GM12878 (cell line): ENCODE results near the gene SLC66A3. TPM values are rescaled to one million over a fixed set of nuclear protein-coding genes. Genes with fewer than 3 reads are reported as not detected.

Experiments
- ATAC-seq: fragments of 200-7000 bp; cut with Tn5 transposase; 3 replicates; pipeline ENCODE4 v1.9.1; 2020; ENCODE audit warnings: mild to moderate bottlenecking, moderate library complexity
- BruUV-seq: library from RNA; stranded (reverse); fragments of 400-500 nt; replicated peaks from 2 replicates; lab custom pipeline; 2021; lab: Mats Ljungman, UMichigan
- CTCF ChIA-PET: fragments of 300-600 bp; sonication (Branson Sonifier 250); formaldehyde crosslinking; extraction: SDS; loops from one replicate; lab custom pipeline; 2021; ENCODE audit warnings: inconsistent platforms; lab: Yijun Ruan, JAX
- POLR2A ChIA-PET: fragments of 350-600 bp; formaldehyde crosslinking; extraction: SDS; loops from one replicate; lab custom pipeline; 2021; ENCODE audit warnings: inconsistent platforms; lab: Charles Lee
- RAD21 ChIA-PET: fragments of 300-600 bp; sonication (Branson Sonifier 250); formaldehyde crosslinking; loops from one replicate; lab custom pipeline; 2023; ENCODE audit warnings: antibody characterized with exemption; ENCODE audit not compliant: unreplicated experiment; lab: Charles Lee
- SMC1A ChIA-PET: fragments of 300-600 bp; sonication (Branson Sonifier 250); formaldehyde crosslinking; loops from one replicate; lab custom pipeline; 2023; ENCODE audit not compliant: unreplicated experiment, uncharacterized antibody; lab: Charles Lee
- DNase-seq: peaks from one replicate; pipeline ENCODE4 v3.0.0-alpha.2; 2011; ENCODE audit warnings: low read depth, low spot score
- FAIRE-seq: peaks from 3 replicates; lab custom pipeline; 2011; peaks lifted over from hg19 to GRCh38; lab: Jason Lieb, UNC
- H2AFZ ChIP-seq: 2 replicates; pipeline ENCODE4 v1.6.0; 2011; ENCODE audit warnings: low read depth, low read length, control low read depth; ENCODE audit not compliant: control insufficient read depth
- H3K27ac ChIP-seq: 2 replicates; pipeline ENCODE4 v1.5.1; 2011; ENCODE audit warnings: control low read depth; ENCODE audit not compliant: control insufficient read depth, insufficient read depth
- H3K27me3 ChIP-seq, 2 experiments: replicated peaks in 1 of 2; 2 replicates each; pipeline versions ENCODE4 v1.6.0 to v1.6.1; 2011; ENCODE audit warnings: low read length in 1 of 2; ENCODE audit not compliant: control insufficient read depth in 2 of 2, insufficient read depth in 2 of 2
- H3K36me3 ChIP-seq, 2 experiments: 2 replicates each; pipeline ENCODE4 v1.5.1; 2011; ENCODE audit warnings: low read length in 1 of 2; ENCODE audit not compliant: control insufficient read depth in 2 of 2, insufficient read depth in 2 of 2
- H3K4me1 ChIP-seq: 2 replicates; pipeline ENCODE4 v1.6.1; 2011; ENCODE audit warnings: mild to moderate bottlenecking, low read length, moderate library complexity, mixed read lengths; ENCODE audit not compliant: control insufficient read depth, insufficient read depth
- H3K4me2 ChIP-seq: 2 replicates; pipeline ENCODE4 v1.6.0; 2011; ENCODE audit warnings: control low read depth; ENCODE audit not compliant: control insufficient read depth, insufficient read depth
- H3K4me3 ChIP-seq: fragments of 200-600 bp; sonication (generic); 2 replicates; pipeline ENCODE4 v1.5.1; 2016
- H3K79me2 ChIP-seq: 2 replicates; pipeline ENCODE4 v1.6.0; 2011; ENCODE audit warnings: low read length; ENCODE audit not compliant: control insufficient read depth, insufficient read depth
- H3K9ac ChIP-seq: 2 replicates; pipeline ENCODE4 v1.8.0; 2011; ENCODE audit warnings: low read length, control low read depth, mixed read lengths; ENCODE audit not compliant: control insufficient read depth, insufficient read depth
- H3K9me3 ChIP-seq: replicated peaks from 3 replicates; pipeline ENCODE4 v1.5.1; 2011; ENCODE audit warnings: mild to moderate bottlenecking, low read length; ENCODE audit not compliant: control insufficient read depth, insufficient read depth
- H4K20me1 ChIP-seq: 2 replicates; pipeline ENCODE4 v1.6.0; 2011; ENCODE audit not compliant: control insufficient read depth, insufficient read depth
- ATF3 ChIP-seq: IDR thresholded peaks from 2 replicates; pipeline ENCODE4 v1.6.1; 2011; ENCODE audit warnings: low read depth, mild to moderate bottlenecking, low read length, moderate library complexity, borderline replicate concordance; ENCODE audit errors: extremely low read depth
- KDM1A ChIP-seq: fragments of 200-600 bp; sonication (generic); IDR thresholded peaks from 2 replicates; pipeline ENCODE4 v1.6.1; 2016; ENCODE audit warnings: borderline replicate concordance
- KLF5 ChIP-seq: fragments of 450-650 bp; IDR thresholded peaks from 2 replicates; pipeline ENCODE4 v1.6.1; 2014; ENCODE audit warnings: mild to moderate bottlenecking; ENCODE audit not compliant: partially characterized antibody
- LARP7 ChIP-seq: fragments of 450-650 bp; IDR thresholded peaks from 2 replicates; pipeline ENCODE4 v1.6.1; 2017; ENCODE audit warnings: mild to moderate bottlenecking
- NBN ChIP-seq: fragments of 450-650 bp; IDR thresholded peaks from 2 replicates; pipeline ENCODE4 v1.6.1; 2016
- NKRF ChIP-seq: fragments of 450-650 bp; conservative IDR thresholded peaks from 2 replicates; pipeline ENCODE4 v1.6.1; 2017; ENCODE audit warnings: mild to moderate bottlenecking, moderate library complexity
- RB1 ChIP-seq: fragments of 450-650 bp; formaldehyde crosslinking; IDR thresholded peaks from 2 replicates; pipeline ENCODE4 v1.6.1; 2017; ENCODE audit warnings: mild to moderate bottlenecking, borderline replicate concordance
- USF1 ChIP-seq: IDR thresholded peaks from 2 replicates; pipeline ENCODE4 v1.6.1; 2011; ENCODE audit warnings: borderline replicate concordance, low read depth, mild to moderate bottlenecking, moderate library complexity, mixed read lengths, low read length; ENCODE audit not compliant: insufficient read depth; ENCODE audit errors: extremely low read length
- YY1 ChIP-seq: IDR thresholded peaks from 2 replicates; pipeline ENCODE4 v1.6.1; 2011; ENCODE audit warnings: low read depth, mild to moderate bottlenecking, low read length
- ZBED1 ChIP-seq: IDR thresholded peaks from 2 replicates; pipeline ENCODE4 v1.6.1; 2016; ENCODE audit warnings: borderline replicate concordance
- ZBTB40 ChIP-seq: fragments of 450-650 bp; IDR thresholded peaks from 2 replicates; pipeline ENCODE4 v1.6.1; 2016; ENCODE audit warnings: mild to moderate bottlenecking, moderate library complexity, borderline replicate concordance
- ZNF274 ChIP-seq: IDR thresholded peaks from one replicate; pipeline ENCODE4 v1.8.0; 2011; ENCODE audit not compliant: insufficient read length, insufficient read depth
- WGBS: methylation state at CpG from one replicate; pipeline ENCODE4 v1.1.6; 2016; ENCODE audit warnings: low lambda C conversion rate; ENCODE audit not compliant: insufficient replicate concordance, insufficient coverage; ENCODE audit errors: missing lambda C conversion rate; 5-methylcytosine and 5-hydroxymethylcytosine counted together
- in situ Hi-C: fragments of 300-500 bp; cut with MboI; formaldehyde crosslinking; loops from 9 replicates; pipeline ENCODE4 v1.14.3; 2018; ENCODE audit warnings: mixed read lengths
- intact Hi-C: fragments of 100-400 bp; cut with micrococcal nuclease; formaldehyde crosslinking; loops from one replicate; pipeline ENCODE4 v1.14.2; 2022; ENCODE audit not compliant: unreplicated experiment
- polyA plus RNA-seq, 11 experiments: library from polyadenylated mRNA; depleted of rRNA in 4 of 11; unstranded in 6 of 11; stranded (reverse) in 5 of 11; fragments of >200 nt; fragmentation: Nextera tagmentation in 4 of 11; fragmentation: Illumina TruSeq in 1 of 11; extraction: Ambion mirVana in 4 of 11; extraction: Trizol in 1 of 11; gene quantifications; 1 replicate in 1 of 11; 2 replicates in 10 of 11; pipeline versions ENCODE4 v1.2.1 to v1.2.3, GENCODE V29; 2011 to 2016; ENCODE audit warnings: inconsistent platforms in 2 of 11, missing spikeins in 2 of 11, low read depth in 1 of 11
- total RNA-seq, 4 experiments: library from RNA; depleted of rRNA in 3 of 4; stranded (reverse); fragments of >200 nt in 3 of 4; fragmentation: Illumina TruSeq in 1 of 4; extraction: Trizol in 1 of 4; gene quantifications; 2 replicates each; pipeline versions ENCODE4 v1.2.1 to v1.2.3, GENCODE V29; 2013 to 2021
- TF ChIP-seq, protein P1 (sequence below): fragments of 150-350 bp; IDR thresholded peaks from 2 replicates; pipeline ENCODE4 v1.6.1; 2016; ENCODE audit warnings: low read depth, low read length

The SLC66A3 gene
- total and polyA plus RNA-seq, 10 of the 15 experiments (the other 5 are each of a cell fraction or from before 2014, with no cell fraction given): 1.4 to 14.2 (median 6.4) TPM

DNA sequence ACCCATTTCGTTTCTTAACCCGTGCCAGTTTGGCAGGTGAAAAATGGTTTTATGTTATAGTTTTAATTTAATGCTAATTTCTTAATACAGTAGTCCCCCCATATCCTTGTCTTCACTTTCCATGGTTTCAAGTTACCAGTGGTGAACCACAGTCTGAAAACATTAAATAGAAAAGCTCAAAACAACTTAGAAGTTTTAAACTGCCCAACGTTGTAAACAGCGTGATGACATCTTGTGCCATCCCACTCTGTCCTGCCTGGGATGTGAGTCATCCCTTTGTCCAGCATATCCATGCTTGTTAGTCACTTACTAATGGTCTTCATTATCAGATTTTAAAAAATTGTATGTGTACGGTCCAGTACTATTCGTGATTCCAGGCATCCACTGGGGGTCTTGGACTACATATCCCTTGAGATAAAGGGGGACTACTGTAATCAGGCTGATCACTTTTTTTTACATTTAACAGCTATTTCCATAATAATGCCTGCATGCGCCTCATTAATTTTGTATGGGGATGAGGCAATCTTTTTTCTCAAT, 31.9 kb downstream of the SLC66A3 start:
- ChIA-PET POLR2A (interaction anchor here (0.7 kb wide), 1 partner anchor 30 kb away, joined by 6 read pairs; no protein-coding TSS in a partner anchor), SMC1A (no interaction called here), RAD21 (no interaction called here), CTCF (interaction anchor here (1.0 kb wide), 1 partner anchor 55 kb away, joined by 3 read pairs; no protein-coding TSS in a partner anchor)
- Histone ChIP-seq H3K4me1 (no peaks in the 10 kb centered on the region), H3K4me2 (no peak overlapping the region), H3K9me3 (no peaks in the 10 kb centered on the region), H3K79me2 (no peaks in the 10 kb centered on the region), H3K4me3 (no peak overlapping the region), H3K27ac (no peak overlapping the region), H3K36me3 (no peaks in the 10 kb centered on the region), H2AFZ (no peak overlapping the region), H3K9ac (no peak overlapping the region), H4K20me1 (no peaks in the 10 kb centered on the region), H3K27me3 (no peaks in the 10 kb centered on the region)
- 90% methylated on average over 7 of the region's 7 CpGs for WGBS
- no peak for DNase-seq
- FAIRE-seq: no peak
- in situ Hi-C loops: no loop called here
- no TSS peak for BruUV-seq
- no peak for ATAC-seq
- intact Hi-C loops: no loop called here
- TF ChIP-seq, protein P1, sequence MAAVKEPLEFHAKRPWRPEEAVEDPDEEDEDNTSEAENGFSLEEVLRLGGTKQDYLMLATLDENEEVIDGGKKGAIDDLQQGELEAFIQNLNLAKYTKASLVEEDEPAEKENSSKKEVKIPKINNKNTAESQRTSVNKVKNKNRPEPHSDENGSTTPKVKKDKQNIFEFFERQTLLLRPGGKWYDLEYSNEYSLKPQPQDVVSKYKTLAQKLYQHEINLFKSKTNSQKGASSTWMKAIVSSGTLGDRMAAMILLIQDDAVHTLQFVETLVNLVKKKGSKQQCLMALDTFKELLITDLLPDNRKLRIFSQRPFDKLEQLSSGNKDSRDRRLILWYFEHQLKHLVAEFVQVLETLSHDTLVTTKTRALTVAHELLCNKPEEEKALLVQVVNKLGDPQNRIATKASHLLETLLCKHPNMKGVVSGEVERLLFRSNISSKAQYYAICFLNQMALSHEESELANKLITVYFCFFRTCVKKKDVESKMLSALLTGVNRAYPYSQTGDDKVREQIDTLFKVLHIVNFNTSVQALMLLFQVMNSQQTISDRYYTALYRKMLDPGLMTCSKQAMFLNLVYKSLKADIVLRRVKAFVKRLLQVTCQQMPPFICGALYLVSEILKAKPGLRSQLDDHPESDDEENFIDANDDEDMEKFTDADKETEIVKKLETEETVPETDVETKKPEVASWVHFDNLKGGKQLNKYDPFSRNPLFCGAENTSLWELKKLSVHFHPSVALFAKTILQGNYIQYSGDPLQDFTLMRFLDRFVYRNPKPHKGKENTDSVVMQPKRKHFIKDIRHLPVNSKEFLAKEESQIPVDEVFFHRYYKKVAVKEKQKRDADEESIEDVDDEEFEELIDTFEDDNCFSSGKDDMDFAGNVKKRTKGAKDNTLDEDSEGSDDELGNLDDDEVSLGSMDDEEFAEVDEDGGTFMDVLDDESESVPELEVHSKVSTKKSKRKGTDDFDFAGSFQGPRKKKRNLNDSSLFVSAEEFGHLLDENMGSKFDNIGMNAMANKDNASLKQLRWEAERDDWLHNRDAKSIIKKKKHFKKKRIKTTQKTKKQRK: no peak
- TF ChIP-seq ATF3 (no peak), ZNF274 (no peak), NBN (no peak), KLF5 (no peak), NKRF (no peak), ZBTB40 (no peak), USF1 (no peak), YY1 (no peak), LARP7 (no peak), RB1 (no peak), ZBED1 (no peak), KDM1A (no peak)
